HEK293 (cell line): ENCODE data around the gene MMP24OS.

Experiments used
- CTCF ChIA-PET: fragments of 350-600 bp; formaldehyde crosslinking; extraction: SDS; loops from one replicate; lab custom pipeline; 2021; ENCODE audit warnings: antibody characterized with exemption; lab: Yijun Ruan, JAX
- POLR2A ChIA-PET: fragments of 300-600 bp; formaldehyde crosslinking; extraction: SDS; loops from one replicate; lab custom pipeline; 2020; ENCODE audit warnings: antibody characterized with exemption, inconsistent platforms; lab: Yijun Ruan, JAX
- H3K27ac ChIP-seq: fragments of 200-500 bp; sonication (Bioruptor generic); 2 replicates; pipeline ENCODE4 v1.5.1; 2014; ENCODE audit warnings: low read depth, low read length, control low read depth, inconsistent platforms; ENCODE audit errors: extremely low read depth
- H3K36me3 ChIP-seq, 2 experiments: fragments of 200-500 bp in 1 of 2; sonication (Bioruptor generic) in 1 of 2; 1 replicate in 1 of 2; 2 replicates in 1 of 2; pipeline ENCODE4 v1.5.1; 2014 to 2017; ENCODE audit warnings: inconsistent platforms in 2 of 2, low read length in 2 of 2; ENCODE audit not compliant: control insufficient read depth in 2 of 2, insufficient read depth in 1 of 2
- H3K4me1 ChIP-seq: fragments of 200-500 bp; sonication (Bioruptor generic); 2 replicates; pipeline ENCODE4 v1.5.1; 2014; ENCODE audit warnings: mild to moderate bottlenecking, low read length, inconsistent platforms; ENCODE audit not compliant: control insufficient read depth, insufficient read depth
- H3K4me3 ChIP-seq: 2 replicates; pipeline ENCODE4 v1.5.1; 2011; ENCODE audit warnings: low read depth, mild to moderate bottlenecking, control low read depth, low read length, moderate library complexity
- H3K9me3 ChIP-seq: fragments of 200-500 bp; sonication (Bioruptor generic); 2 replicates; pipeline ENCODE4 v1.5.1; 2014; ENCODE audit warnings: low read depth, low read length, inconsistent platforms; ENCODE audit not compliant: control insufficient read depth, insufficient read depth
- BCL6B ChIP-seq: fragments of 450-650 bp; formaldehyde crosslinking; IDR thresholded peaks from 2 replicates; pipeline ENCODE4 v1.5.1; 2017; ENCODE audit warnings: missing biosample characterization, missing genetic modification characterization
- GLIS1 ChIP-seq: fragments of 450-650 bp; formaldehyde crosslinking; IDR thresholded peaks from 2 replicates; pipeline ENCODE4 v1.5.1; 2016; ENCODE audit warnings: missing biosample characterization, missing genetic modification characterization
- KLF10 ChIP-seq: fragments of 450-650 bp; IDR thresholded peaks from 2 replicates; pipeline ENCODE4 v1.5.1; 2018; ENCODE audit warnings: missing biosample characterization, mild to moderate bottlenecking, missing genetic modification characterization
- OVOL3 ChIP-seq: fragments of 450-650 bp; formaldehyde crosslinking; IDR thresholded peaks from 2 replicates; pipeline ENCODE4 v1.5.1; 2016; ENCODE audit warnings: missing biosample characterization, missing genetic modification characterization
- PBX3 ChIP-seq: sonication (generic); formaldehyde crosslinking; IDR thresholded peaks from 2 replicates; pipeline ENCODE4 v1.8.1; 2022; ENCODE audit warnings: mild to moderate bottlenecking, moderate library complexity, missing genetic modification reagents
- PRDM4 ChIP-seq: fragments of 450-650 bp; formaldehyde crosslinking; IDR thresholded peaks from 2 replicates; pipeline ENCODE4 v1.5.1; 2017; ENCODE audit warnings: missing biosample characterization, missing genetic modification characterization
- TSHZ1 ChIP-seq: fragments of 450-650 bp; formaldehyde crosslinking; IDR thresholded peaks from 2 replicates; pipeline ENCODE4 v1.5.1; 2016; ENCODE audit warnings: missing biosample characterization, missing genetic modification characterization, borderline replicate concordance
- ZFP3 ChIP-seq: fragments of 450-650 bp; formaldehyde crosslinking; IDR thresholded peaks from 2 replicates; pipeline ENCODE4 v1.5.1; 2016; ENCODE audit warnings: low read depth, missing biosample characterization, missing genetic modification characterization
- ZFP41 ChIP-seq: fragments of 450-650 bp; formaldehyde crosslinking; IDR thresholded peaks from 2 replicates; pipeline ENCODE4 v1.5.1; 2016; ENCODE audit warnings: missing biosample characterization, missing genetic modification characterization, borderline replicate concordance
- ZNF121 ChIP-seq: fragments of 450-650 bp; formaldehyde crosslinking; IDR thresholded peaks from 2 replicates; pipeline ENCODE4 v1.5.1; 2016; ENCODE audit warnings: missing biosample characterization, missing genetic modification characterization
- ZNF133 ChIP-seq: fragments of 450-650 bp; formaldehyde crosslinking; IDR thresholded peaks from 2 replicates; pipeline ENCODE4 v1.5.1; 2016; ENCODE audit warnings: missing biosample characterization, missing genetic modification characterization
- ZNF146 ChIP-seq: fragments of 450-650 bp; formaldehyde crosslinking; IDR thresholded peaks from 2 replicates; pipeline ENCODE4 v1.5.1; 2016; ENCODE audit warnings: missing biosample characterization, missing genetic modification characterization
- ZNF302 ChIP-seq: fragments of 450-650 bp; formaldehyde crosslinking; IDR thresholded peaks from 2 replicates; pipeline ENCODE4 v1.5.1; 2016; ENCODE audit warnings: missing biosample characterization, missing genetic modification characterization, low read depth
- ZNF394 ChIP-seq: fragments of 450-650 bp; formaldehyde crosslinking; IDR thresholded peaks from 2 replicates; pipeline ENCODE4 v1.5.1; 2016; ENCODE audit warnings: missing biosample characterization, missing genetic modification characterization, mild to moderate bottlenecking, moderate library complexity, borderline replicate concordance
- ZNF473 ChIP-seq: fragments of 450-650 bp; formaldehyde crosslinking; IDR thresholded peaks from 2 replicates; pipeline ENCODE4 v1.5.1; 2017; ENCODE audit warnings: missing biosample characterization, missing genetic modification characterization
- ZNF514 ChIP-seq: fragments of 450-650 bp; formaldehyde crosslinking; IDR thresholded peaks from 2 replicates; pipeline ENCODE4 v1.5.1; 2016; ENCODE audit warnings: missing biosample characterization, missing genetic modification characterization
- ZNF529 ChIP-seq: fragments of 450-650 bp; formaldehyde crosslinking; IDR thresholded peaks from 2 replicates; pipeline ENCODE4 v1.5.1; 2017; ENCODE audit warnings: missing genetic modification characterization, missing biosample characterization; ENCODE audit not compliant: insufficient replicate concordance
- ZNF558 ChIP-seq: fragments of 450-650 bp; formaldehyde crosslinking; IDR thresholded peaks from 2 replicates; pipeline ENCODE4 v1.5.1; 2016; ENCODE audit warnings: missing biosample characterization, missing genetic modification characterization
- ZNF621 ChIP-seq: fragments of 450-650 bp; formaldehyde crosslinking; IDR thresholded peaks from 2 replicates; pipeline ENCODE4 v1.5.1; 2017; ENCODE audit warnings: missing biosample characterization, missing genetic modification characterization
- ZNF623 ChIP-seq: fragments of 450-650 bp; formaldehyde crosslinking; IDR thresholded peaks from 2 replicates; pipeline ENCODE4 v1.5.1; 2016; ENCODE audit warnings: missing biosample characterization, missing genetic modification characterization
- ZNF629 ChIP-seq: fragments of 450-650 bp; formaldehyde crosslinking; IDR thresholded peaks from 2 replicates; pipeline ENCODE4 v1.5.1; 2017; ENCODE audit warnings: missing biosample characterization, missing genetic modification characterization
- ZNF664 ChIP-seq: fragments of 450-650 bp; formaldehyde crosslinking; IDR thresholded peaks from 2 replicates; pipeline ENCODE4 v1.5.1; 2016; ENCODE audit warnings: missing biosample characterization, missing genetic modification characterization
- ZNF692 ChIP-seq: fragments of 450-650 bp; formaldehyde crosslinking; IDR thresholded peaks from 2 replicates; pipeline ENCODE4 v1.5.1; 2016; ENCODE audit warnings: missing biosample characterization, missing genetic modification characterization
- ZNF777 ChIP-seq: fragments of 450-650 bp; formaldehyde crosslinking; IDR thresholded peaks from 2 replicates; pipeline ENCODE4 v1.5.1; 2017; ENCODE audit warnings: missing biosample characterization, missing genetic modification characterization, borderline replicate concordance
- ZNF791 ChIP-seq: fragments of 450-650 bp; formaldehyde crosslinking; IDR thresholded peaks from 2 replicates; pipeline ENCODE4 v1.5.1; 2016; ENCODE audit warnings: missing biosample characterization, missing genetic modification characterization
- ZNF837 ChIP-seq: fragments of 450-650 bp; formaldehyde crosslinking; IDR thresholded peaks from 2 replicates; pipeline ENCODE4 v1.5.1; 2016; ENCODE audit warnings: missing biosample characterization, missing genetic modification characterization

Gene MMP24OS

GRCh38 chr20:35296101-35296554 is 18.2 kb upstream of the MMP24OS start (continued):
- TF ChIP-seq GLIS1 (tag by site-specific recombination) (no peak), ZNF777 (no peak), KLF10 (tag by site-specific recombination) (no peak), ZNF133 (no peak), ZFP3 (tag by site-specific recombination) (no peak), BCL6B (tag by site-specific recombination) (no peak), ZNF791 (tag by site-specific recombination) (no peak), ZNF394 (tag by site-specific recombination) (no peak), ZNF121 (no peak), OVOL3 (tag by site-specific recombination) (no peak), ZNF529 (tag by site-specific recombination) (no peak), ZFP41 (tag by site-specific recombination) (no peak), ZNF514 (tag by site-specific recombination) (no peak), ZNF623 (no peak)

- Histone ChIP-seq H3K9me3 (no peaks in the 10 kb centered on the region), H3K27ac (no peak overlapping the region), H3K4me3 (no peak overlapping the region), H3K36me3 (no peaks in the 10 kb centered on the region), H3K4me1 (no peaks in the 10 kb centered on the region)
- ChIA-PET POLR2A (no interaction called here), CTCF (interaction anchor here (1.3 kb wide), 1 partner anchor 11 kb away, joined by 3 read pairs; no protein-coding TSS in a partner anchor)
- no peak for TF ChIP-seq PBX3 (CRISPR knock-in tag)
Measured at GRCh38 chr20:35295674-35296073, 17.8 kb upstream of the MMP24OS start.

- no peaks in the 10 kb centered on the region for H3K9me3 ChIP-seq
- ChIA-PET POLR2A (no interaction called here), CTCF (interaction anchor here (0.7 to 1.3 kb wide), 3 partner anchors 12 to 79 kb away, joined by 3 to 4 read pairs (median 3); no protein-coding TSS in a partner anchor)
- H3K36me3 ChIP-seq, result no peaks in the 10 kb centered on the region
- no peak overlapping the region for H3K4me3 ChIP-seq
- no peak overlapping the region for H3K27ac ChIP-seq
- H3K4me1 ChIP-seq, result no peaks in the 10 kb centered on the region
- no peak for TF ChIP-seq ZNF514 (tag by site-specific recombination)
- TF ChIP-seq ZNF558 (tag by site-specific recombination), result no peak
- TF ChIP-seq ZNF621, result no peak
- no peak for TF ChIP-seq ZNF629 (tag by site-specific recombination)
- no peak for TF ChIP-seq TSHZ1 (tag by site-specific recombination)
- TF ChIP-seq PRDM4 (tag by site-specific recombination), result no peak
- TF ChIP-seq ZNF692 (tag by site-specific recombination), result no peak
- no peak for TF ChIP-seq ZNF121
- TF ChIP-seq ZNF302, result no peak
- TF ChIP-seq ZNF837 (tag by site-specific recombination), result no peak
- no peak for TF ChIP-seq ZNF146 (tag by site-specific recombination)
- TF ChIP-seq ZNF664 (tag by site-specific recombination), result no peak
- no peak for TF ChIP-seq ZNF473 (tag by site-specific recombination)
Measured at GRCh38 chr20:35295058-35295457, 17.1 kb upstream of the MMP24OS start.
